HEK293 (cell line): ENCODE results near the gene LZTFL1.

Experiments used
- CTCF ChIA-PET: fragments of 350-600 bp; formaldehyde crosslinking; extraction: SDS; loops from one replicate; lab custom pipeline; 2021; ENCODE audit warnings: antibody characterized with exemption; lab: Yijun Ruan, JAX
- POLR2A ChIA-PET: fragments of 300-600 bp; formaldehyde crosslinking; extraction: SDS; loops from one replicate; lab custom pipeline; 2020; ENCODE audit warnings: antibody characterized with exemption, inconsistent platforms; lab: Yijun Ruan, JAX
- H3K27ac ChIP-seq: fragments of 200-500 bp; sonication (Bioruptor generic); 2 replicates; pipeline ENCODE4 v1.5.1; 2014; ENCODE audit warnings: low read depth, low read length, control low read depth, inconsistent platforms; ENCODE audit errors: extremely low read depth
- H3K36me3 ChIP-seq, 2 experiments: fragments of 200-500 bp in 1 of 2; sonication (Bioruptor generic) in 1 of 2; 1 replicate in 1 of 2; 2 replicates in 1 of 2; pipeline ENCODE4 v1.5.1; 2014 to 2017; ENCODE audit warnings: inconsistent platforms in 2 of 2, low read length in 2 of 2; ENCODE audit not compliant: control insufficient read depth in 2 of 2, insufficient read depth in 1 of 2
- H3K4me1 ChIP-seq: fragments of 200-500 bp; sonication (Bioruptor generic); 2 replicates; pipeline ENCODE4 v1.5.1; 2014; ENCODE audit warnings: mild to moderate bottlenecking, low read length, inconsistent platforms; ENCODE audit not compliant: control insufficient read depth, insufficient read depth
- H3K4me3 ChIP-seq: 2 replicates; pipeline ENCODE4 v1.5.1; 2011; ENCODE audit warnings: low read depth, mild to moderate bottlenecking, control low read depth, low read length, moderate library complexity
- H3K9me3 ChIP-seq: fragments of 200-500 bp; sonication (Bioruptor generic); 2 replicates; pipeline ENCODE4 v1.5.1; 2014; ENCODE audit warnings: low read depth, low read length, inconsistent platforms; ENCODE audit not compliant: control insufficient read depth, insufficient read depth
- GLIS1 ChIP-seq: fragments of 450-650 bp; formaldehyde crosslinking; IDR thresholded peaks from 2 replicates; pipeline ENCODE4 v1.5.1; 2016; ENCODE audit warnings: missing biosample characterization, missing genetic modification characterization
- HOXA7 ChIP-seq: sonication (generic); formaldehyde crosslinking; IDR thresholded peaks from 2 replicates; pipeline ENCODE4 v1.8.1; 2022; ENCODE audit warnings: missing genetic modification reagents, borderline replicate concordance
- HOXC10 ChIP-seq: sonication (generic); formaldehyde crosslinking; IDR thresholded peaks from 2 replicates; pipeline ENCODE4 v1.8.1; 2023; ENCODE audit warnings: mild to moderate bottlenecking, missing genetic modification reagents
- INSM2 ChIP-seq: fragments of 450-650 bp; formaldehyde crosslinking; IDR thresholded peaks from 2 replicates; pipeline ENCODE4 v1.5.1; 2016; ENCODE audit warnings: missing biosample characterization, missing genetic modification characterization
- KLF16 ChIP-seq: fragments of 450-650 bp; formaldehyde crosslinking; IDR thresholded peaks from 2 replicates; pipeline ENCODE4 v1.5.1; 2017; ENCODE audit warnings: missing biosample characterization, missing genetic modification characterization
- SCRT2 ChIP-seq: fragments of 450-650 bp; formaldehyde crosslinking; IDR thresholded peaks from 2 replicates; pipeline ENCODE4 v1.5.1; 2016; ENCODE audit warnings: missing biosample characterization, missing genetic modification characterization
- SP3 ChIP-seq: fragments of 450-650 bp; formaldehyde crosslinking; IDR thresholded peaks from 2 replicates; pipeline ENCODE4 v1.5.1; 2016; ENCODE audit warnings: missing biosample characterization, missing genetic modification characterization
- ZBTB10 ChIP-seq: fragments of 450-650 bp; formaldehyde crosslinking; IDR thresholded peaks from 2 replicates; pipeline ENCODE4 v1.5.1; 2016; ENCODE audit warnings: missing biosample characterization, missing genetic modification characterization
- ZEB2 ChIP-seq: fragments of 450-650 bp; formaldehyde crosslinking; IDR thresholded peaks from 2 replicates; pipeline ENCODE4 v1.5.1; 2016; ENCODE audit warnings: missing biosample characterization, missing genetic modification characterization
- ZFP37 ChIP-seq: fragments of 450-650 bp; formaldehyde crosslinking; IDR thresholded peaks from 2 replicates; pipeline ENCODE4 v1.5.1; 2016; ENCODE audit warnings: missing biosample characterization, missing genetic modification characterization
- ZFP41 ChIP-seq: fragments of 450-650 bp; formaldehyde crosslinking; IDR thresholded peaks from 2 replicates; pipeline ENCODE4 v1.5.1; 2016; ENCODE audit warnings: missing biosample characterization, missing genetic modification characterization, borderline replicate concordance
- ZNF10 ChIP-seq: fragments of 450-650 bp; formaldehyde crosslinking; IDR thresholded peaks from 2 replicates; pipeline ENCODE4 v1.5.1; 2017; ENCODE audit warnings: missing biosample characterization, missing genetic modification characterization
- ZNF114 ChIP-seq: fragments of 450-650 bp; formaldehyde crosslinking; IDR thresholded peaks from 2 replicates; pipeline ENCODE4 v1.5.0; 2017; ENCODE audit warnings: missing biosample characterization, missing genetic modification characterization
- ZNF133 ChIP-seq: fragments of 450-650 bp; formaldehyde crosslinking; IDR thresholded peaks from 2 replicates; pipeline ENCODE4 v1.5.1; 2016; ENCODE audit warnings: missing biosample characterization, missing genetic modification characterization
- ZNF146 ChIP-seq: fragments of 450-650 bp; formaldehyde crosslinking; IDR thresholded peaks from 2 replicates; pipeline ENCODE4 v1.5.1; 2016; ENCODE audit warnings: missing biosample characterization, missing genetic modification characterization
- ZNF175 ChIP-seq: fragments of 450-650 bp; formaldehyde crosslinking; IDR thresholded peaks from 2 replicates; pipeline ENCODE4 v1.5.1; 2016; ENCODE audit warnings: missing biosample characterization, missing genetic modification characterization
- ZNF19 ChIP-seq: fragments of 450-650 bp; formaldehyde crosslinking; IDR thresholded peaks from 2 replicates; pipeline ENCODE4; 2016; ENCODE audit warnings: missing biosample characterization, missing genetic modification characterization, low read depth
- ZNF202 ChIP-seq: fragments of 450-650 bp; formaldehyde crosslinking; IDR thresholded peaks from 2 replicates; pipeline ENCODE4 v1.5.1; 2016; ENCODE audit warnings: missing biosample characterization, missing genetic modification characterization, borderline replicate concordance
- ZNF211 ChIP-seq: fragments of 450-650 bp; formaldehyde crosslinking; IDR thresholded peaks from 2 replicates; pipeline ENCODE4 v1.5.1; 2016; ENCODE audit warnings: low read depth, missing biosample characterization, missing genetic modification characterization
- ZNF274 ChIP-seq, 2 experiments: fragments of 200-500 bp in 1 of 2; fragments of 450-650 bp in 1 of 2; sonication (Bioruptor generic) in 1 of 2; formaldehyde crosslinking in 1 of 2; IDR thresholded peaks; 2 replicates each; pipeline versions ENCODE4 v1.5.1 to v1.6.1; 2014 to 2016; ENCODE audit warnings: borderline replicate concordance in 1 of 2, inconsistent platforms in 1 of 2, low read length in 1 of 2, missing biosample characterization in 1 of 2, missing genetic modification characterization in 1 of 2
- ZNF510 ChIP-seq: fragments of 450-650 bp; formaldehyde crosslinking; IDR thresholded peaks from 2 replicates; pipeline ENCODE4 v1.5.1; 2018; ENCODE audit warnings: mild to moderate bottlenecking, missing genetic modification characterization, missing biosample characterization; ENCODE audit not compliant: insufficient replicate concordance
- ZNF544 ChIP-seq: fragments of 450-650 bp; formaldehyde crosslinking; IDR thresholded peaks from 2 replicates; pipeline ENCODE4 v1.5.0; 2017; ENCODE audit warnings: missing biosample characterization, missing genetic modification characterization
- ZNF571 ChIP-seq: fragments of 450-650 bp; formaldehyde crosslinking; IDR thresholded peaks from 2 replicates; pipeline ENCODE4 v1.5.0; 2017; ENCODE audit warnings: missing biosample characterization, missing genetic modification characterization
- ZNF596 ChIP-seq: fragments of 450-650 bp; IDR thresholded peaks from 2 replicates; pipeline ENCODE4 v1.5.0; 2018; ENCODE audit warnings: missing biosample characterization, mild to moderate bottlenecking, missing genetic modification characterization, moderate library complexity
- ZNF600 ChIP-seq: fragments of 450-650 bp; formaldehyde crosslinking; IDR thresholded peaks from 2 replicates; pipeline ENCODE4 v1.5.1; 2016; ENCODE audit warnings: missing biosample characterization, missing genetic modification characterization
- ZNF623 ChIP-seq: fragments of 450-650 bp; formaldehyde crosslinking; IDR thresholded peaks from 2 replicates; pipeline ENCODE4 v1.5.1; 2016; ENCODE audit warnings: missing biosample characterization, missing genetic modification characterization
- ZNF707 ChIP-seq: fragments of 450-650 bp; formaldehyde crosslinking; IDR thresholded peaks from 2 replicates; pipeline ENCODE4 v1.5.1; 2016; ENCODE audit warnings: missing biosample characterization, missing genetic modification characterization
- ZNF747 ChIP-seq: fragments of 450-650 bp; formaldehyde crosslinking; IDR thresholded peaks from 2 replicates; pipeline ENCODE4 v1.5.1; 2016; ENCODE audit warnings: missing biosample characterization, missing genetic modification characterization
- ZSCAN5A ChIP-seq: fragments of 450-650 bp; formaldehyde crosslinking; IDR thresholded peaks from 2 replicates; pipeline ENCODE4 v1.5.1; 2016; ENCODE audit warnings: missing biosample characterization, missing genetic modification characterization
- ZXDB ChIP-seq: fragments of 450-650 bp; formaldehyde crosslinking; IDR thresholded peaks from 2 replicates; pipeline ENCODE4 v1.5.1; 2016; ENCODE audit warnings: missing biosample characterization, missing genetic modification characterization

Gene LZTFL1

GRCh38 chr3:45852828-45853227, 10.9 kb upstream of the LZTFL1 start:
- POLR2A ChIA-PET: no interaction called here
- no peak overlapping the region for H3K4me3 ChIP-seq
- no peaks in the 10 kb centered on the region for H3K9me3 ChIP-seq
- TF ChIP-seq ZNF19 (tag by site-specific recombination): no peak
- TF ChIP-seq ZNF571 (tag by site-specific recombination): no peak
- no peak for TF ChIP-seq ZNF596 (tag by site-specific recombination)
- no peak for TF ChIP-seq ZNF146 (tag by site-specific recombination)
- no peak for TF ChIP-seq ZNF175 (tag by site-specific recombination)
- no peak for TF ChIP-seq ZNF544
- no peak for TF ChIP-seq GLIS1 (tag by site-specific recombination)
- TF ChIP-seq ZSCAN5A (tag by site-specific recombination): no peak
- no peak for TF ChIP-seq HOXA7 (CRISPR knock-in tag)
- TF ChIP-seq HOXC10 (CRISPR knock-in tag): no peak
- TF ChIP-seq ZNF114 (tag by site-specific recombination): no peak
- no peak for TF ChIP-seq ZEB2 (tag by site-specific recombination)
- no peak for TF ChIP-seq SCRT2 (tag by site-specific recombination)
- TF ChIP-seq ZXDB (tag by site-specific recombination): no peak
- no peak for TF ChIP-seq ZNF10 (tag by site-specific recombination)
- TF ChIP-seq ZNF707 (tag by site-specific recombination): no peak
- TF ChIP-seq ZFP41 (tag by site-specific recombination): no peak
- TF ChIP-seq ZBTB10: no peak
- no peak for TF ChIP-seq ZFP37 (tag by site-specific recombination)
- TF ChIP-seq ZNF211 (tag by site-specific recombination): no peak
- H3K27ac ChIP-seq: no peak overlapping the region
- no peaks in the 10 kb centered on the region for H3K36me3 ChIP-seq
- H3K4me1 ChIP-seq: no peaks in the 10 kb centered on the region
- CTCF ChIA-PET: no interaction called here

GRCh38 chr3:45848392-45848791, 6.5 kb upstream of the LZTFL1 start:
- no peak overlapping the region for H3K27ac ChIP-seq
- ChIA-PET POLR2A (no interaction called here), CTCF (no interaction called here)
- no peaks in the 10 kb centered on the region for H3K36me3 ChIP-seq
- no peak overlapping the region for H3K4me3 ChIP-seq
- no peaks in the 10 kb centered on the region for H3K4me1 ChIP-seq
- no peaks in the 10 kb centered on the region for H3K9me3 ChIP-seq
- TF ChIP-seq ZEB2 (tag by site-specific recombination): no peak
- no peak for TF ChIP-seq ZNF510 (tag by site-specific recombination)
- TF ChIP-seq ZNF274 (IDR thresholded peaks at IDR 0.05; ENCODE audit: low read length): no peak
- no peak for TF ChIP-seq ZNF274 (tag by site-specific recombination; IDR thresholded peaks at IDR 0.05; ENCODE audit: borderline replicate concordance)
- TF ChIP-seq INSM2: no peak
- no peak for TF ChIP-seq ZNF202 (tag by site-specific recombination)
- TF ChIP-seq ZNF133 (tag by site-specific recombination): no peak
- TF ChIP-seq ZNF623 (tag by site-specific recombination): no peak
- no peak for TF ChIP-seq KLF16 (tag by site-specific recombination)
- no peak for TF ChIP-seq ZNF747 (tag by site-specific recombination)
- no peak for TF ChIP-seq ZNF600
- no peak for TF ChIP-seq SP3 (tag by site-specific recombination)
- TF ChIP-seq ZBTB10: no peak
